OCI-LY1 (cell line): ENCODE results near the gene PPP2R2D.

ENCODE experiments used
- H2AFZ ChIP-seq: fragments of 200-600 bp; sonication (generic), shearing (Covaris generic); 2 replicates; pipeline ENCODE4 v1.6.0; 2014; ENCODE audit warnings: antibody characterized with exemption, mild to moderate bottlenecking, low read length
- H3F3A ChIP-seq: fragments of 200-600 bp; sonication (generic), shearing (Covaris generic); 2 replicates; pipeline ENCODE4 v1.6.0; 2014; ENCODE audit warnings: mild to moderate bottlenecking, antibody characterized with exemption, low read length, moderate library complexity; ENCODE audit not compliant: insufficient read depth
- H3K27ac ChIP-seq: fragments of 200-600 bp; sonication (generic); 2 replicates; pipeline ENCODE4 v1.5.1; 2014; ENCODE audit warnings: low read length, mixed run types, mild to moderate bottlenecking, low read depth; ENCODE audit not compliant: poor library complexity, severe bottlenecking
- H3K27me3 ChIP-seq: fragments of 200-600 bp; sonication (generic); 2 replicates; pipeline ENCODE4 v1.6.0; 2014; ENCODE audit warnings: antibody characterized with exemption, mild to moderate bottlenecking, low read length, moderate library complexity; ENCODE audit not compliant: insufficient read depth
- H3K36me3 ChIP-seq: fragments of 200-600 bp; sonication (generic); 2 replicates; pipeline ENCODE4 v1.6.1; 2014; ENCODE audit warnings: mild to moderate bottlenecking, antibody characterized with exemption, low read length, moderate library complexity, mixed read lengths; ENCODE audit not compliant: insufficient read depth
- H3K4me1 ChIP-seq: fragments of 200-600 bp; sonication (generic); 2 replicates; pipeline ENCODE4 v1.5.1; 2014; ENCODE audit warnings: mild to moderate bottlenecking, low read length, moderate library complexity; ENCODE audit not compliant: insufficient read depth, severe bottlenecking
- H3K4me2 ChIP-seq: fragments of 200-600 bp; sonication (generic), shearing (Covaris generic); 2 replicates; pipeline ENCODE4 v1.6.1; 2014; ENCODE audit warnings: low read length
- H3K4me3 ChIP-seq: fragments of 200-600 bp; sonication (generic); 2 replicates; pipeline ENCODE4 v1.5.1; 2014; ENCODE audit warnings: low read length, low read depth, mild to moderate bottlenecking, mixed read lengths; ENCODE audit not compliant: poor library complexity, severe bottlenecking
- H3K79me2 ChIP-seq: fragments of 200-600 bp; shearing (Covaris generic); 2 replicates; pipeline ENCODE4 v1.6.1; 2016; ENCODE audit warnings: mixed run types, low read length, mixed read lengths; ENCODE audit not compliant: insufficient read depth
- H3K9ac ChIP-seq: fragments of 200-600 bp; sonication (generic), shearing (Covaris generic); 2 replicates; pipeline ENCODE4 v1.6.1; 2014; ENCODE audit warnings: mild to moderate bottlenecking, low read length, mixed read lengths
- H3K9me2 ChIP-seq: fragments of 200-600 bp; sonication (generic), shearing (Covaris generic); 2 replicates; pipeline ENCODE4 v1.6.1; 2014; ENCODE audit warnings: low read depth, mild to moderate bottlenecking, low read length, mixed read lengths
- H3K9me3 ChIP-seq: fragments of 200-600 bp; shearing (Covaris generic); 2 replicates; pipeline ENCODE4 v1.6.1; 2014; ENCODE audit warnings: low read length, mixed read lengths
- H4K20me1 ChIP-seq: fragments of 200-600 bp; sonication (generic), shearing (Covaris generic); 2 replicates; pipeline ENCODE4 v1.6.0; 2016; ENCODE audit warnings: mild to moderate bottlenecking, low read length; ENCODE audit not compliant: insufficient read depth
- EZH2 ChIP-seq: fragments of 200-600 bp; sonication (generic), shearing (Covaris generic); IDR thresholded peaks from 2 replicates; pipeline ENCODE4 v1.8.0; 2017; ENCODE audit warnings: borderline replicate concordance, mixed run types, mild to moderate bottlenecking, antibody characterized with exemption, low read length, moderate library complexity, mixed read lengths
- TF ChIP-seq, protein P1 (sequence below): fragments of 200-600 bp; sonication (generic), shearing (Covaris generic); IDR thresholded peaks from 2 replicates; pipeline ENCODE4 v1.5.1; 2017; ENCODE audit warnings: mild to moderate bottlenecking, antibody characterized with exemption, low read length, moderate library complexity, mixed read lengths

Gene PPP2R2D

DNA sequence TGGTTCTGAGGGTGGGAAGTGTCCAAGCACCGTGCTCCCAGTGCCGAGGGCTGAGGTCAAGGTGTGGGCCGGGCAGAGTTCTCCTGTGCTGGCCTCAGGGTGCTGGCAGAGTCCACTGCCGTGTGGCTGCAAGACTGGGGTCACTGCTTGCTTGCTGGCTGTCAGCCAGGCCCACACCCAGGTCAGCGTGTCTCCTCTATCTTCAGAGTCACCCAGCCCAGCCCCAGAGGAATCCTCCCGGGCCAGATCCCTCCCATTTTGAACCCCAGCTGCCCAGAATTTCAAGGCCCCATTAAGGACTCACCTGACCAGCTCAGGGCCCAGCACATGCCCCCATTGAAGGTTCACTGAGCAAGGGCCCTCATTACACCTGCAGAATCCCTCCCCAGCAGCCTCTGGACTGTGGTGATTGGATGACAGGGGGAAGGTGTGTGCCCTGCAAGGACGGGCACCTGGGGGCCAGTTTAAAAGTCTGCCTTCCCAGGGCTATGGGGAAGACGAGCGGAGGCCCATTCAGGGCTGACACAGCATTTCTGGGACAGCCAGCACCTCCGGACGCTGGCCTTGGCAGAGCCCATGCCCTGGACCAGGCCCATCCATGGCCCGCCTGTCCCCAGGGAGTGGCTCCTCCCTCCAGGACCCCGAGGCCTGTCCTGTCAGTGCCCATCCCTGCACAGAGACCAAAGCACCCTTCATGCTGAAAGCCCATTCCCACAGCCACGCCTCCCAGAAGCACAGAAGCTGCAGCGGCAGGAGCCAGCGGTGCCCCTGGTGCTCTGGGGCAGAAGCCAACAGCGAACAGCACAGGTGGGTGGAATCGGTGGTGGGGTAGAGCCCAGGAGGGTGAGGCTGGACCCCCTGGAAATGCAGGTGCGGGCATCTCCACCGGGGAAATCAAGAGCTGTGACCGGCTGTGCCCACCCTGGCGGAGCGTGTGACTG lies 45.1 kb upstream of the PPP2R2D start:
- Histone ChIP-seq H3K27ac (no peak overlapping the region), H3K79me2 (no peaks in the 10 kb centered on the region), H2AFZ (no peak overlapping the region), H3K4me3 (no peak overlapping the region), H3K4me2 (no peak overlapping the region), H3F3A (no peaks in the 10 kb centered on the region), H3K9me2 (no peaks in the 10 kb centered on the region), H3K9ac (no peak overlapping the region), H3K9me3 (no peaks in the 10 kb centered on the region), H3K4me1 (no peaks in the 10 kb centered on the region), H3K27me3 (no peaks in the 10 kb centered on the region; the same call in 1 of the 2 replicates), H4K20me1 (no peaks in the 10 kb centered on the region), H3K36me3 (no peaks in the 10 kb centered on the region)
- TF ChIP-seq, protein P1, sequence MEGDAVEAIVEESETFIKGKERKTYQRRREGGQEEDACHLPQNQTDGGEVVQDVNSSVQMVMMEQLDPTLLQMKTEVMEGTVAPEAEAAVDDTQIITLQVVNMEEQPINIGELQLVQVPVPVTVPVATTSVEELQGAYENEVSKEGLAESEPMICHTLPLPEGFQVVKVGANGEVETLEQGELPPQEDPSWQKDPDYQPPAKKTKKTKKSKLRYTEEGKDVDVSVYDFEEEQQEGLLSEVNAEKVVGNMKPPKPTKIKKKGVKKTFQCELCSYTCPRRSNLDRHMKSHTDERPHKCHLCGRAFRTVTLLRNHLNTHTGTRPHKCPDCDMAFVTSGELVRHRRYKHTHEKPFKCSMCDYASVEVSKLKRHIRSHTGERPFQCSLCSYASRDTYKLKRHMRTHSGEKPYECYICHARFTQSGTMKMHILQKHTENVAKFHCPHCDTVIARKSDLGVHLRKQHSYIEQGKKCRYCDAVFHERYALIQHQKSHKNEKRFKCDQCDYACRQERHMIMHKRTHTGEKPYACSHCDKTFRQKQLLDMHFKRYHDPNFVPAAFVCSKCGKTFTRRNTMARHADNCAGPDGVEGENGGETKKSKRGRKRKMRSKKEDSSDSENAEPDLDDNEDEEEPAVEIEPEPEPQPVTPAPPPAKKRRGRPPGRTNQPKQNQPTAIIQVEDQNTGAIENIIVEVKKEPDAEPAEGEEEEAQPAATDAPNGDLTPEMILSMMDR, result no peak
- no peak for TF ChIP-seq EZH2

DNA sequence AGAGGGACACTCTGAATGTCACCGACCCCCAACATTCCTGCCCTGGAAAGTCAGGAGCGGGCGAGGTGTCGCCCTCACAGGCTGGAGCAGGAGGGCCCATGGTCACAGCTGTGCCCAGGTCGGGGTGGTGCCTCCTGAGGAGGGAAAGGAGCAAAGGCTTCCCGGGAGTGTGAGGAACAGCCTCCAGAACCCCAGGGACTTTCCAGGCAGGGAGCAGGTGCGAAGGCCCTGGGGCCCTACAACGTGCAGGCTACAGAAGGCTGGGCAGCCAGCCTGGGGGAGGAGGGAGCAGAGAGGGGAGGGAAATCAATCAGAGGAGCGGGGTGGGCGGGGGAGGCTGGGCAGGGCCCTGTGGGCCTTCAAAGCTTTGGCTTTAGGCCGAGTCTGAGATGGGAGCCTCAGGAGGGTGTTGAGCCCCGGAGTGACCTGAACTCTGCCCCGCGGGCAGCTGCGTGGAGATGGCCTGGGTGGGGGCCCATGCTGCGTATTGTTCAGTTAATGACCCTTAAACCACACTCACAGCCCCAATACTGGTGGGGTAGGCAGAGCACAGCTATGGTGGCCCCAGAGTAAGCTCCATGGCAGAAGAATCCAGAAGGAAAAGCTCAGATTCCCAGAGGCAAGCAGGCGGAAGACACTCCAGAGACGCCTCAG lies 44.2 kb upstream of the PPP2R2D start:
- Histone ChIP-seq H3K4me1 (no peaks in the 10 kb centered on the region), H3F3A (no peaks in the 10 kb centered on the region), H3K9ac (no peak overlapping the region), H3K4me2 (no peak overlapping the region), H3K36me3 (no peaks in the 10 kb centered on the region), H2AFZ (no peak overlapping the region), H4K20me1 (no peaks in the 10 kb centered on the region), H3K9me2 (no peaks in the 10 kb centered on the region), H3K79me2 (no peaks in the 10 kb centered on the region), H3K27me3 (no peaks in the 10 kb centered on the region; the same call in 1 of the 2 replicates), H3K9me3 (no peaks in the 10 kb centered on the region), H3K4me3 (no peak overlapping the region), H3K27ac (no peak overlapping the region)
- TF ChIP-seq, protein P1, result no peak
- no peak for TF ChIP-seq EZH2

DNA sequence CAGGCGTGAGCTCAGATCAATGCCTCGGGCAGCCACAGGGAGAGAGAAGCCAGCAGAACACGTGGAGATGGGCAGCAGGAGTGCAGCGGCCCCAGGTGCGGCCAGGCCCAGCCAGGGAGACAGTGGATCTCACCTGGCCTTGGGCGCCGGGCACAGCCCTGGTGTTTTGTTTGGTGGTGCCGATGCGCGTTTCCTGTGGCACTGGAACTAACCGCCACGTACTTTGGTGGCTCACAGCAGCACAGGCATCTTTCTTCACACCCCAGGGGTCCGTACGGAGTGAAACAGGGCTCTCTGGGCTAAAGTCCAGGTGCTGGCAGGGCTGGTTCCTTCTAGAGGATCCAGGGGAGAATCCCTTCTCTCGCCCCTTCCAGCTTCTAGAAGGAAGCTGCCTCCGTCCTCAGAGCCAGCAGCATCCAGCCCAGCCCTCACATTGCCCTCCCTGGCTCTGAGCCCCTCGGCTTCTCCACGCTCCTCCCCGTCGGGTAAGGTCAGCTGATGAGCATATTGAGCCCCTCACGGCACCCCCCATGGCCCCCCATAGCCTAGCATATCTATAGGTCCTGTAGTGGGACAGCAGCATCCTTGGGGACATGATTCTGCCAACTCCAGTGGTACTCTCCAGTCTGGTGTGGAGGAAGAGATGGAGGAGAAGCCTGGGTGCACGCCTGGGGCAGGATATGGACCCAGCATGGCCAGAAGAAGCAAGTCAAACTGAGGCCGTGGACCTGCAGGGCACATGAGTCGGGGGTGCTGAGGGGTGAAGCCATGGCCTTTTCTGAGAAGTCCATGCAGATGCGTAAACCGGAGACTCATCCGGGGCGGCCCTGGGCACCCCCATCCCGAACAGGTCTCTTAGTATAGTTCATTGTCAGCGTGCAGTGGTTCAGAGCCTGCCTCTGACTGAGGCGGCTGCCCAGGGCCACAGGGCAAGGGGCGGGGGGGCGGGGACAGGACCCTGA lies 43.4 kb upstream of the PPP2R2D start:
- H2AFZ ChIP-seq, result no peak overlapping the region
- no peaks in the 10 kb centered on the region for H3K9me3 ChIP-seq
- no peak overlapping the region for H3K9ac ChIP-seq
- no peaks in the 10 kb centered on the region for H3K36me3 ChIP-seq
- H3F3A ChIP-seq, result no peaks in the 10 kb centered on the region
- H3K4me3 ChIP-seq, result no peak overlapping the region
- no peak for TF ChIP-seq EZH2
- TF ChIP-seq, protein P1, result no peak
- no peaks in the 10 kb centered on the region for H3K4me1 ChIP-seq
- H3K4me2 ChIP-seq, result no peak overlapping the region
- H3K79me2 ChIP-seq, result no peaks in the 10 kb centered on the region
- no peak overlapping the region for H3K27ac ChIP-seq
- no peaks in the 10 kb centered on the region; the same call in 1 of the 2 replicates for H3K27me3 ChIP-seq
- no peaks in the 10 kb centered on the region for H4K20me1 ChIP-seq
- H3K9me2 ChIP-seq, result no peaks in the 10 kb centered on the region
